K562 (cell line): ENCODE results near the gene NRP1. TPM values are rescaled to one million over a fixed set of nuclear protein-coding genes. Genes with fewer than 3 reads are reported as not detected.

Experiments used
- ATAC-seq: fragments of 200-7000 bp; cut with Tn5 transposase; 3 replicates; pipeline ENCODE4 v1.9.1; 2020; ENCODE audit warnings: moderate library complexity
- BruUV-seq: library from RNA; stranded (reverse); fragments of 400-500 nt; replicated peaks from 2 replicates; lab custom pipeline; 2021; lab: Mats Ljungman, UMichigan
- CTCF ChIA-PET: fragments of 300-600 bp; formaldehyde crosslinking; extraction: SDS; loops from one replicate; lab custom pipeline; 2021; ENCODE audit warnings: low intra/inter-chr PET ratio; lab: Yijun Ruan, JAX
- POLR2A ChIA-PET: fragments of 300-600, 350-650 bp; sonication (Branson Sonifier 250); formaldehyde crosslinking; extraction: SDS; loops from one replicate; lab custom pipeline; 2021; ENCODE audit warnings: antibody characterized with exemption, inconsistent platforms; lab: Yijun Ruan, JAX
- DNase-seq, 4 experiments: peaks; one replicate each; pipeline versions ENCODE4 v3.0.0 to v3.0.0-alpha.2; 2011 to 2018; ENCODE audit warnings: low spot score in 3 of 4, mixed read lengths in 3 of 4; ENCODE audit errors: extremely low read depth in 1 of 4
- FAIRE-seq: peaks from 2 replicates; lab custom pipeline; 2011; peaks lifted over from hg19 to GRCh38; lab: Jason Lieb, UNC
- H2AFZ ChIP-seq: 2 replicates; pipeline ENCODE4 v1.6.0; 2011; ENCODE audit warnings: low read depth, low read length, control low read depth, inconsistent platforms
- H3K27ac ChIP-seq: fragments of 200-600 bp; 3 replicates; pipeline ENCODE4 v1.8.0; 2011; ENCODE audit warnings: low read depth, mild to moderate bottlenecking, control low read depth, inconsistent platforms, low read length, moderate library complexity, mixed read lengths; ENCODE audit errors: extremely low read depth
- H3K27me3 ChIP-seq, 2 experiments: fragments of 300-600 bp in 1 of 2; 2 replicates in 1 of 2; 3 replicates in 1 of 2; pipeline versions ENCODE4 v1.6.0 to v1.8.0; 2011; ENCODE audit warnings: inconsistent platforms in 2 of 2, low read length in 2 of 2, mild to moderate bottlenecking in 1 of 2, mixed read lengths in 1 of 2, moderate library complexity in 1 of 2; ENCODE audit not compliant: control insufficient read depth in 2 of 2, insufficient read depth in 2 of 2
- H3K36me3 ChIP-seq: fragments of 300-600 bp; 3 replicates; pipeline ENCODE4 v1.8.0; 2011; ENCODE audit warnings: mild to moderate bottlenecking, low read length, inconsistent platforms; ENCODE audit not compliant: control insufficient read depth, insufficient read depth
- H3K4me1 ChIP-seq, 2 experiments: fragments of 200-600 bp in 1 of 2; replicated peaks in 1 of 2; 2 replicates in 1 of 2; 3 replicates in 1 of 2; pipeline versions ENCODE4 v1.5.1 to v1.8.0; 2011; ENCODE audit warnings: inconsistent platforms in 2 of 2, low read length in 2 of 2, mild to moderate bottlenecking in 1 of 2, mixed read lengths in 1 of 2, moderate library complexity in 1 of 2; ENCODE audit not compliant: control insufficient read depth in 2 of 2, insufficient read depth in 2 of 2
- H3K4me2 ChIP-seq: 2 replicates; pipeline ENCODE4 v1.6.1; 2011; ENCODE audit warnings: low read length, control low read depth, inconsistent platforms, mixed read lengths; ENCODE audit not compliant: insufficient read depth
- H3K4me3 ChIP-seq: fragments of 200-600 bp; sonication (generic), shearing (Covaris generic); 2 replicates; pipeline ENCODE4 v1.5.1; 2016; ENCODE audit warnings: control low read depth, inconsistent platforms
- H3K79me2 ChIP-seq: fragments of 200-600 bp; 3 replicates; pipeline ENCODE4 v1.8.0; 2011; ENCODE audit warnings: low read length, inconsistent platforms; ENCODE audit not compliant: control insufficient read depth, insufficient read depth
- H3K9ac ChIP-seq, 2 experiments: 2 replicates each; pipeline versions ENCODE4 v1.6.0 to v1.6.1; 2011; ENCODE audit warnings: low read depth in 2 of 2, low read length in 2 of 2, control low read depth in 1 of 2, inconsistent platforms in 1 of 2, mild to moderate bottlenecking in 1 of 2, mixed read lengths in 1 of 2; ENCODE audit not compliant: insufficient read depth in 1 of 2
- H3K9me1 ChIP-seq: one replicate; pipeline ENCODE4 v1.6.0; 2011; ENCODE audit warnings: inconsistent platforms, mild to moderate bottlenecking, low read length, moderate library complexity; ENCODE audit not compliant: control insufficient read depth, insufficient read depth
- H3K9me3 ChIP-seq: replicated peaks from 2 replicates; pipeline ENCODE4 v1.5.1; 2011; ENCODE audit warnings: low read depth, low read length, inconsistent platforms; ENCODE audit not compliant: control insufficient read depth, insufficient read depth
- H4K20me1 ChIP-seq: replicated peaks from 2 replicates; pipeline ENCODE4 v1.6.1; 2011; ENCODE audit warnings: low read length, inconsistent platforms, mixed read lengths; ENCODE audit not compliant: control insufficient read depth, insufficient read depth
- MXI1 ChIP-seq: IDR thresholded peaks from 2 replicates; pipeline ENCODE4 v1.6.1; 2011; ENCODE audit warnings: low read depth, mild to moderate bottlenecking, improper control_type of control experiment, low read length
- SRSF9 ChIP-seq: fragments of 200-400 bp; formaldehyde crosslinking; IDR thresholded peaks from 2 replicates; pipeline ENCODE4 v1.6.1; 2017; ENCODE audit warnings: low read depth, low read length, borderline replicate concordance
- ZNF165 ChIP-seq: fragments of 250-450 bp; sonication (Bioruptor Pico); IDR thresholded peaks from 2 replicates; pipeline ENCODE4 v1.4.0; 2020; ENCODE audit warnings: borderline replicate concordance
- ZNF551 ChIP-seq: fragments of 250-450 bp; sonication (Bioruptor Pico); IDR thresholded peaks from 2 replicates; pipeline ENCODE4 v1.5.0; 2021; ENCODE audit warnings: mild to moderate bottlenecking, moderate library complexity
- WGBS: fragments of 100-300 bp; shearing (Covaris generic); methylation state at CpG from one replicate; pipeline ENCODE4 v1.1.6; 2016; ENCODE audit warnings: low coverage, mixed read lengths; ENCODE audit not compliant: insufficient coverage; ENCODE audit errors: missing lambda C conversion rate; 5-methylcytosine and 5-hydroxymethylcytosine counted together
- in situ Hi-C: fragments of 300-500 bp; cut with MboI; formaldehyde crosslinking; loops from 4 replicates; pipeline ENCODE4 v1.15.0; 2018; ENCODE audit warnings: inconsistent platforms, mixed read lengths
- intact Hi-C: fragments of 100-400 bp; cut with micrococcal nuclease; formaldehyde crosslinking; loops from 2 replicates; pipeline ENCODE4 v1.14.2; 2022
- polyA plus RNA-seq, 8 experiments: library from polyadenylated mRNA; depleted of rRNA in 4 of 8; stranded (reverse) in 5 of 8; unstranded in 3 of 8; fragments of >200 nt; fragmentation: Nextera tagmentation in 2 of 8; fragmentation: Illumina TruSeq in 1 of 8; extraction: Ambion mirVana in 2 of 8; extraction: Trizol in 1 of 8; gene quantifications; 2 replicates each; pipeline versions ENCODE4 v1.2.1 to v1.2.3, GENCODE V29; 2011 to 2014; ENCODE audit warnings: inconsistent platforms in 1 of 8, missing spikeins in 1 of 8
- total RNA-seq, 7 experiments: library from RNA; depleted of rRNA in 6 of 7; stranded (reverse); fragments of >200 nt in 6 of 7; fragmentation: Illumina TruSeq in 2 of 7; extraction: Trizol in 2 of 7; gene quantifications; 2 replicates each; pipeline versions ENCODE4 v1.2.1 to v1.2.3, GENCODE V29; 2011 to 2021; ENCODE audit warnings: low replicate concordance in 1 of 7
- TF ChIP-seq, protein P1 (sequence below): fragments of 250-450 bp; sonication (Bioruptor Pico); IDR thresholded peaks from 2 replicates; pipeline ENCODE4 v1.8.0; 2021; ENCODE audit warnings: mild to moderate bottlenecking, moderate library complexity
- TF ChIP-seq, protein P2 (sequence below): fragments of 450-650 bp; IDR thresholded peaks from 2 replicates; pipeline ENCODE4 v1.7.0; 2016; ENCODE audit warnings: borderline replicate concordance

Gene NRP1
- total and polyA plus RNA-seq, 9 of the 15 experiments (the other 6 are each of a cell fraction or from before 2014, with no cell fraction given): 0.01 to 0.38 (median 0.04) TPM; not detected in 5

DNA sequence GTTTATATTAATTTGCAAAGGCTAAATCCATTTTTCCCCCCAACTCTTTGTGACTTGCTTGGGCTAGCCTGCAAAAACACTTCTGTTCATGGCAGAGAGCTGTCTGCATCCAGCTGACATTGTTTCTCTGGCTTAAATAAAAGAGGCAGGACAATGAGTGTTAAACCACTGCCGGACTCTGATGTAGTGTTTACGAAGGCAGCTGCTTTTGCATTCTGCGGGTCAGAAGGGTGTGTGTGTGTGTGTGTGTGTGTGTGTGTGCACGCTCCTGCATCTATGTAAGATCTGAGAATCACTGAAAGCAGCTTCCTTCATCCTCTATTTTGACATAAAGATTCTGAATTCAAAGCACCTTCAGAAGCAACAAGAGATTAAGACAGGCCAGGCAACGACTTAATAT lies 28.3 kb downstream of the NRP1 start:
- in situ Hi-C loops: no loop called here
- CTCF ChIA-PET: interaction anchor here (0.7 kb wide), 1 partner anchor 776 kb away, joined by 4 read pairs; no protein-coding TSS in a partner anchor
- no peak for FAIRE-seq

More for the DNA sequence above, 28.3 kb downstream of the NRP1 start:
- no peak for ATAC-seq
- Histone ChIP-seq H3K4me2 (no peak overlapping the region), H2AFZ (no peak overlapping the region), H3K9me3 (no peaks in the 10 kb centered on the region), H3K9ac (no peak overlapping the region), H3K9me1 (no peaks in the 10 kb centered on the region), H3K79me2 (no peaks in the 10 kb centered on the region), H3K27ac (no peak overlapping the region), H3K4me1 (no peaks in the 10 kb centered on the region), H3K27me3 (peaks cover 0 to 3% of the 10 kb centered on the region in 2 experiments; a peak in 2 of 5 replicates), H4K20me1 (no peaks in the 10 kb centered on the region), H3K36me3 (no peaks in the 10 kb centered on the region), H3K4me3 (no peak overlapping the region)
- 1% methylated on average over 5 of the region's 5 CpGs for WGBS
- TF ChIP-seq, protein P1, sequence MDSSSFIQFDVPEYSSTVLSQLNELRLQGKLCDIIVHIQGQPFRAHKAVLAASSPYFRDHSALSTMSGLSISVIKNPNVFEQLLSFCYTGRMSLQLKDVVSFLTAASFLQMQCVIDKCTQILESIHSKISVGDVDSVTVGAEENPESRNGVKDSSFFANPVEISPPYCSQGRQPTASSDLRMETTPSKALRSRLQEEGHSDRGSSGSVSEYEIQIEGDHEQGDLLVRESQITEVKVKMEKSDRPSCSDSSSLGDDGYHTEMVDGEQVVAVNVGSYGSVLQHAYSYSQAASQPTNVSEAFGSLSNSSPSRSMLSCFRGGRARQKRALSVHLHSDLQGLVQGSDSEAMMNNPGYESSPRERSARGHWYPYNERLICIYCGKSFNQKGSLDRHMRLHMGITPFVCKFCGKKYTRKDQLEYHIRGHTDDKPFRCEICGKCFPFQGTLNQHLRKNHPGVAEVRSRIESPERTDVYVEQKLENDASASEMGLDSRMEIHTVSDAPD (CRISPR knock-in tag): no peak
- TF ChIP-seq, protein P2, sequence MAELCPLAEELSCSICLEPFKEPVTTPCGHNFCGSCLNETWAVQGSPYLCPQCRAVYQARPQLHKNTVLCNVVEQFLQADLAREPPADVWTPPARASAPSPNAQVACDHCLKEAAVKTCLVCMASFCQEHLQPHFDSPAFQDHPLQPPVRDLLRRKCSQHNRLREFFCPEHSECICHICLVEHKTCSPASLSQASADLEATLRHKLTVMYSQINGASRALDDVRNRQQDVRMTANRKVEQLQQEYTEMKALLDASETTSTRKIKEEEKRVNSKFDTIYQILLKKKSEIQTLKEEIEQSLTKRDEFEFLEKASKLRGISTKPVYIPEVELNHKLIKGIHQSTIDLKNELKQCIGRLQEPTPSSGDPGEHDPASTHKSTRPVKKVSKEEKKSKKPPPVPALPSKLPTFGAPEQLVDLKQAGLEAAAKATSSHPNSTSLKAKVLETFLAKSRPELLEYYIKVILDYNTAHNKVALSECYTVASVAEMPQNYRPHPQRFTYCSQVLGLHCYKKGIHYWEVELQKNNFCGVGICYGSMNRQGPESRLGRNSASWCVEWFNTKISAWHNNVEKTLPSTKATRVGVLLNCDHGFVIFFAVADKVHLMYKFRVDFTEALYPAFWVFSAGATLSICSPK: no peak
- TF ChIP-seq ZNF165 (CRISPR knock-in tag) (no peak), MXI1 (no peak), ZNF551 (CRISPR knock-in tag) (no peak), SRSF9 (no peak)
- DNase-seq: no peak
- BruUV-seq: no TSS peak
- intact Hi-C loops: no loop called here
- POLR2A ChIA-PET: interaction anchor here (0.6 kb wide), 1 partner anchor 1012 kb away, joined by 4 read pairs; no protein-coding TSS in a partner anchor
